Measurements from ENCODE around the gene MINDY3.
"Not testable (repeated sequence)": the region's sequence is repeated elsewhere in the genome, so short reads cannot be mapped to it uniquely, and the experiment has no call there.

Gene MINDY3

GRCh38 chr10:15857107-15857575, 3.2 kb downstream of the MINDY3 start:
- H3K4me3 ChIP-seq (ENCODE audit: low read depth, low read length), result no peak overlapping the region

GRCh38 chr10:15856328-15857015, 3.8 kb downstream of the MINDY3 start:
- H3K4me3 ChIP-seq (ENCODE audit: low read depth, low read length), result no peak overlapping the region

GRCh38 chr10:15853800-15854199, 6.5 kb downstream of the MINDY3 start:
- no peak overlapping the region for H3K4me3 ChIP-seq (ENCODE audit: low read depth, low read length)

- no peak overlapping the region for H3K4me3 ChIP-seq (ENCODE audit: low read depth, low read length)
Measured at GRCh38 chr10:15852111-15852557, 8.2 kb downstream of the MINDY3 start.

- H3K4me3 ChIP-seq (ENCODE audit: low read depth, low read length), result not testable (repeated sequence)
Measured at GRCh38 chr10:15850337-15850978, 9.8 kb downstream of the MINDY3 start.

- H3K4me3 ChIP-seq (ENCODE audit: low read depth, low read length), result no peak overlapping the region
Measured at GRCh38 chr10:15849316-15849715, 11.0 kb downstream of the MINDY3 start.

- H3K4me3 ChIP-seq (ENCODE audit: low read depth, low read length), result no peak overlapping the region
Measured at GRCh38 chr10:15847481-15847880, 12.8 kb downstream of the MINDY3 start.

GRCh38 chr10:15844517-15844916, 15.8 kb downstream of the MINDY3 start:
- H3K4me3 ChIP-seq (ENCODE audit: low read depth, low read length), result no peak overlapping the region

GRCh38 chr10:15843695-15844094, 16.6 kb downstream of the MINDY3 start:
- no peak overlapping the region for H3K4me3 ChIP-seq (ENCODE audit: low read depth, low read length)

GRCh38 chr10:15842556-15843169, 17.6 kb downstream of the MINDY3 start:
- no peak overlapping the region for H3K4me3 ChIP-seq (ENCODE audit: low read depth, low read length)

- no peak overlapping the region for H3K4me3 ChIP-seq (ENCODE audit: low read depth, low read length)
Measured at GRCh38 chr10:15841696-15842095, 18.6 kb downstream of the MINDY3 start.

- H3K4me3 ChIP-seq (ENCODE audit: low read depth, low read length), result no peak overlapping the region
Measured at GRCh38 chr10:15836807-15837206, 23.5 kb downstream of the MINDY3 start.

GRCh38 chr10:15829495-15829894, 30.8 kb downstream of the MINDY3 start:
- no peak overlapping the region for H3K4me3 ChIP-seq (ENCODE audit: low read depth, low read length)

- H3K4me3 ChIP-seq (ENCODE audit: low read depth, low read length), result no peak overlapping the region
Measured at GRCh38 chr10:15824498-15824897, 35.8 kb downstream of the MINDY3 start.

GRCh38 chr10:15822131-15822530, 38.2 kb downstream of the MINDY3 start:
- no peak overlapping the region for H3K4me3 ChIP-seq (ENCODE audit: low read depth, low read length)

GRCh38 chr10:15821046-15821683, 39.1 kb downstream of the MINDY3 start:
- no peak overlapping the region for H3K4me3 ChIP-seq (ENCODE audit: low read depth, low read length)

GRCh38 chr10:15817409-15818046, 42.8 kb downstream of the MINDY3 start:
- no peak overlapping the region for H3K4me3 ChIP-seq (ENCODE audit: low read depth, low read length)

GRCh38 chr10:15815242-15815885, 44.9 kb downstream of the MINDY3 start:
- no peak overlapping the region for H3K4me3 ChIP-seq (ENCODE audit: low read depth, low read length)

- no peak overlapping the region for H3K4me3 ChIP-seq (ENCODE audit: low read depth, low read length)
Measured at GRCh38 chr10:15814565-15814964, 45.7 kb downstream of the MINDY3 start.

GRCh38 chr10:15813415-15813814, 46.9 kb downstream of the MINDY3 start:
- H3K4me3 ChIP-seq (ENCODE audit: low read depth, low read length), result no peak overlapping the region

GRCh38 chr10:15809450-15809849, 50.9 kb downstream of the MINDY3 start:
- H3K4me3 ChIP-seq (ENCODE audit: low read depth, low read length), result no peak overlapping the region

Data from iPS-11a (cell line).